ENCODE data around the gene GPR161. TPM values are rescaled to one million over a fixed set of nuclear protein-coding genes. Genes with fewer than 3 reads are reported as not detected.

Gene GPR161
- total RNA-seq, 2 donors from 2014 or later: 10.3 to 11.6 TPM

GRCh38 chr1:168137515-168137821 lies 738 bp upstream of the GPR161 start:
- H3K9me3 ChIP-seq: no peaks in the 10 kb centered on the region

DNA sequence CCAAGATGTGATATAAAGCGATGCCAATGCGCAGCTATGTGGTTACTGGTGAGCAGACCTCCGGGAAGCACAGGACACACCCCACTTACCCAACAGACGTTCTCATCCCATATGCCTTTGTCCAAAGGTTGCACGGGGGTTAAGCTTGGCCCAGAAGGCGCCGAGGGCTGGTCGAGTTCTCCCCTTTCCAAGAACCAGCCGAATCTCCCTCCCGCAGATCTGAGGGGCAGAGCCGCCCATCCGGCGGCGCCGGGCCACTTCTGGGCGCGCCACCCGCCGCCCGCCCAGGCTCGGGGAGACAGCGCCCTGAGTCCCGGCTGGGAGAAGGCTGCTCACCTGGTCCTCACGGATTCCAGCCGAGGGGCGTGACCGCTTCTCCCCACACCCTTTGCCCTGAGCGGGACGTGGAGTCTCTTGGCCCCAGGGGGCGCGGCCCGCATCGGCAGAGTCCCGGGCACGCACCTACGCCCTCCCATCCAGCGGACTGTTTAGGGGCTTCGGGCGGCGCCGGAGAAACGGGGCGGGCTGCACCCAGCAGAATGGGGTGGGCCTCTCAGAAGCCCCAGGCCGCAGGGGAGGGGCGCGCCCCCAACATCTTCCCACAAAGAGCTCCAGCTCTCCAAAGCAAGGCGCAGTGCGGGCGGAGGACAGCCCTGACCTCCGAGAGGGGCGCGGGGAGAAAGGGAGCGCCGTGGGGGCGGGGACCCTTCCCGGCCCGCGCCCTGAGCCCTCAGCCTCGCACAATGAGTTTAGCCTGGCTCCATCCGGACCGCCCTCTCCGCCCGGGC lies 615 bp downstream of the GPR161 start:
- Histone ChIP-seq H3K27ac (peak overlapping the region; percentile 67 to 68), H3K9me3 (no peaks in the 10 kb centered on the region), H3K27me3 (replicated peaks; ENCODE audit: insufficient read depth) (no peaks in the 10 kb centered on the region), H3K4me1 (ENCODE audit: control insufficient read depth in 1 of 2, low read depth in 2 of 2) (peaks cover 3 to 26% of the 10 kb centered on the region in 2 donors), H3K4me3 (peak overlapping the region; percentile 91), H3K36me3 (no peaks in the 10 kb centered on the region)
- TF ChIP-seq, protein P1, sequence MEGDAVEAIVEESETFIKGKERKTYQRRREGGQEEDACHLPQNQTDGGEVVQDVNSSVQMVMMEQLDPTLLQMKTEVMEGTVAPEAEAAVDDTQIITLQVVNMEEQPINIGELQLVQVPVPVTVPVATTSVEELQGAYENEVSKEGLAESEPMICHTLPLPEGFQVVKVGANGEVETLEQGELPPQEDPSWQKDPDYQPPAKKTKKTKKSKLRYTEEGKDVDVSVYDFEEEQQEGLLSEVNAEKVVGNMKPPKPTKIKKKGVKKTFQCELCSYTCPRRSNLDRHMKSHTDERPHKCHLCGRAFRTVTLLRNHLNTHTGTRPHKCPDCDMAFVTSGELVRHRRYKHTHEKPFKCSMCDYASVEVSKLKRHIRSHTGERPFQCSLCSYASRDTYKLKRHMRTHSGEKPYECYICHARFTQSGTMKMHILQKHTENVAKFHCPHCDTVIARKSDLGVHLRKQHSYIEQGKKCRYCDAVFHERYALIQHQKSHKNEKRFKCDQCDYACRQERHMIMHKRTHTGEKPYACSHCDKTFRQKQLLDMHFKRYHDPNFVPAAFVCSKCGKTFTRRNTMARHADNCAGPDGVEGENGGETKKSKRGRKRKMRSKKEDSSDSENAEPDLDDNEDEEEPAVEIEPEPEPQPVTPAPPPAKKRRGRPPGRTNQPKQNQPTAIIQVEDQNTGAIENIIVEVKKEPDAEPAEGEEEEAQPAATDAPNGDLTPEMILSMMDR (IDR thresholded peaks at IDR 0.05): no peak
- DNase-seq (ENCODE audit: low spot score) (no peak), ATAC-seq (ENCODE audit: insufficient number of reproducible peaks, low FRiP score, low read depth) (no peak)

More at GRCh38 chr1:168137515-168137821, 738 bp upstream of the GPR161 start:
- H3K27ac ChIP-seq: peak overlapping the region; percentile 85 to 93
- ATAC-seq (ENCODE audit: insufficient number of reproducible peaks, low FRiP score, low read depth) (no peak), DNase-seq (ENCODE audit: low spot score) (no peak)
- peak overlapping the region; percentile 91 for H3K4me3 ChIP-seq
- H3K27me3 ChIP-seq (replicated peaks; ENCODE audit: insufficient read depth): no peaks in the 10 kb centered on the region
- no peaks in the 10 kb centered on the region for H3K36me3 ChIP-seq
- peaks cover 3 to 26% of the 10 kb centered on the region in 2 donors for H3K4me1 ChIP-seq (ENCODE audit: control insufficient read depth in 1 of 2, low read depth in 2 of 2)
- TF ChIP-seq, protein P1 (IDR thresholded peaks at IDR 0.05): no peak

- peak overlapping the region in 1 of 2 donors; percentile 68 for H3K27ac ChIP-seq
- H3K4me1 ChIP-seq (ENCODE audit: control insufficient read depth in 1 of 2, low read depth in 2 of 2): peaks cover 3 to 26% of the 10 kb centered on the region in 2 donors
- no peaks in the 10 kb centered on the region for H3K27me3 ChIP-seq (replicated peaks; ENCODE audit: insufficient read depth)
- peak overlapping the region; percentile 91 for H3K4me3 ChIP-seq
- H3K9me3 ChIP-seq: no peaks in the 10 kb centered on the region
- H3K36me3 ChIP-seq: no peaks in the 10 kb centered on the region
- ATAC-seq (ENCODE audit: insufficient number of reproducible peaks, low FRiP score, low read depth) (no peak), DNase-seq (ENCODE audit: low spot score) (no peak)
- TF ChIP-seq, protein P1 (IDR thresholded peaks at IDR 0.05): no peak
Observed at GRCh38 chr1:168135116-168135920, 1.4 kb downstream of the GPR161 start.

DNA sequence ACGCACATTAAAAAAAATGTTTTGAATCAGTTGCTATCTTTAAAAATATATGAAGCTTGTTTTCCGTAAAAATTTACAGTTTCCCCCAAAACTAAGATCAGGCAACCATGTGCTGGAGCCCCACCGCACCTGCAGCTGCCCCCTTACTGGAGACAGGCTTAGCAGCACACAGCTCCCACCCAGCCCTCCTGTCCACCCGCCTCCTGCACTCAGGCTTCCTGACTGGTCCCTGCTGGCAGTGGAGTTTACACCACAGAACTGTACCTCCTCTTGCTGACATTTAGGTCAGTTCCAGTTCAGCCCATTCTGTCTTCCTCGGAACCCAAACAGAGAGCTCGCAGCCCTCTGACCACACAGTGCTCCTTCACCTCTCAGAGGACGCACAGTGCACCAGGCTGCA lies 2.1 kb downstream of the GPR161 start:
- TF ChIP-seq, protein P1 (IDR thresholded peaks at IDR 0.05): no peak
- Histone ChIP-seq H3K9me3 (no peaks in the 10 kb centered on the region), H3K4me1 (ENCODE audit: control insufficient read depth in 1 of 2, low read depth in 2 of 2) (peaks cover 3 to 26% of the 10 kb centered on the region in 2 donors), H3K36me3 (no peaks in the 10 kb centered on the region), H3K27ac (peak overlapping the region in 1 of 2 donors; percentile 14), H3K4me3 (peak overlapping the region; percentile 91), H3K27me3 (replicated peaks; ENCODE audit: insufficient read depth) (no peaks in the 10 kb centered on the region)
- DNase-seq (ENCODE audit: low spot score) (no peak), ATAC-seq (ENCODE audit: insufficient number of reproducible peaks, low FRiP score, low read depth) (no peak)

- Histone ChIP-seq H3K9me3 (no peaks in the 10 kb centered on the region), H3K4me3 (no peak overlapping the region), H3K27ac (no peak overlapping the region), H3K4me1 (ENCODE audit: control insufficient read depth in 1 of 2, low read depth in 2 of 2) (peaks cover 3 to 26% of the 10 kb centered on the region in 2 donors), H3K36me3 (no peaks in the 10 kb centered on the region), H3K27me3 (replicated peaks; ENCODE audit: insufficient read depth) (no peaks in the 10 kb centered on the region)
- DNase-seq (ENCODE audit: low spot score): no peak
- TF ChIP-seq, protein P1 (IDR thresholded peaks at IDR 0.05): no peak
- no peak for ATAC-seq (ENCODE audit: insufficient number of reproducible peaks, low FRiP score, low read depth)
Observed at GRCh38 chr1:168134132-168134531, 2.6 kb downstream of the GPR161 start.
